ENCODE results near the gene OR4D6. TPM values are rescaled to one million over a fixed set of nuclear protein-coding genes. Genes with fewer than 3 reads are reported as not detected.

OR4D6 gene
- total RNA-seq, 1 experiment from 2014 or later, result not detected

DNA sequence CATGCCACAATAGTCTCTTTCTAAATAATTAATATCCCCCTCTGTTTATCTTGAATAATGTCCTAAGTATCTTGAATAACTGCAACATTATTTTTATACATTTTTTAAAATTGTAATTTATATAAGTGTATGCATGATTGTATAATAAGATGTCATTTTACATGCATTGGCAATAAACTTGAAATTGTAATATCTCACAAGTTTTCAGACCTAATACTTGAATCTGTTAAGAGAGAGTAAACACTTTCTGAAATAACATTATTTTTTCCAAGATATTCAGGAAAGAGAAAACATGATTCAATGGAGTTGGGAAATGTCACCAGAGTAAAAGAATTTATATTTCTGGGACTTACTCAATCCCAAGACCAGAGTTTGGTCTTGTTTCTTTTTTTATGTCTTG, 46.5 kb downstream of the OR4D6 start, which contains the start of gene OR4D11:
OR4D11 (plus strand) TSS at position 301 of the 400 bp plus-strand sequence; CDS start at position 301, 0 bp downstream.
- no peak for DNase-seq (ENCODE audit: extremely low read depth, low read depth)

Other genes with a start within 250 kb of the OR4D6 start
- not detected in 2 replicates for gene MPEG1, start 244.0 kb upstream of the OR4D6 start, total RNA-seq (2014; rRNA removed; shearing (Covaris generic))
- gene OR5AN1, start 98.1 kb upstream of the OR4D6 start, total RNA-seq (2014; rRNA removed; shearing (Covaris generic)), result not detected in 2 replicates
- not detected in 2 replicates for gene OR5A2, start 30.5 kb upstream of the OR4D6 start, total RNA-seq (2014; rRNA removed; shearing (Covaris generic))
- gene OR5A1, start 20.5 kb upstream of the OR4D6 start, total RNA-seq (2014; rRNA removed; shearing (Covaris generic)), result not detected in 2 replicates
- not detected in 2 replicates for gene OR4D10, start 16.4 kb downstream of the OR4D6 start, total RNA-seq (2014; rRNA removed; shearing (Covaris generic))
- gene OR4D11, start 46.6 kb downstream of the OR4D6 start, total RNA-seq (2014; rRNA removed; shearing (Covaris generic)), result not detected in 2 replicates
- not detected in 2 replicates for gene OR4D9, start 54.6 kb downstream of the OR4D6 start, total RNA-seq (2014; rRNA removed; shearing (Covaris generic))
- gene OSBP, start 158.8 kb downstream of the OR4D6 start, total RNA-seq (2014; rRNA removed; shearing (Covaris generic)), result 21.4 and 21.7 TPM in 2 replicates
- gene PATL1, start 212.1 kb downstream of the OR4D6 start, total RNA-seq (2014; rRNA removed; shearing (Covaris generic)), result 22.4 and 23.4 TPM in 2 replicates